ENCODE results near the gene SUCO.
"Not testable (repeated sequence)": the region's sequence is repeated elsewhere in the genome, so short reads cannot be mapped to it uniquely, and the experiment has no call there.

The SUCO gene

DNA sequence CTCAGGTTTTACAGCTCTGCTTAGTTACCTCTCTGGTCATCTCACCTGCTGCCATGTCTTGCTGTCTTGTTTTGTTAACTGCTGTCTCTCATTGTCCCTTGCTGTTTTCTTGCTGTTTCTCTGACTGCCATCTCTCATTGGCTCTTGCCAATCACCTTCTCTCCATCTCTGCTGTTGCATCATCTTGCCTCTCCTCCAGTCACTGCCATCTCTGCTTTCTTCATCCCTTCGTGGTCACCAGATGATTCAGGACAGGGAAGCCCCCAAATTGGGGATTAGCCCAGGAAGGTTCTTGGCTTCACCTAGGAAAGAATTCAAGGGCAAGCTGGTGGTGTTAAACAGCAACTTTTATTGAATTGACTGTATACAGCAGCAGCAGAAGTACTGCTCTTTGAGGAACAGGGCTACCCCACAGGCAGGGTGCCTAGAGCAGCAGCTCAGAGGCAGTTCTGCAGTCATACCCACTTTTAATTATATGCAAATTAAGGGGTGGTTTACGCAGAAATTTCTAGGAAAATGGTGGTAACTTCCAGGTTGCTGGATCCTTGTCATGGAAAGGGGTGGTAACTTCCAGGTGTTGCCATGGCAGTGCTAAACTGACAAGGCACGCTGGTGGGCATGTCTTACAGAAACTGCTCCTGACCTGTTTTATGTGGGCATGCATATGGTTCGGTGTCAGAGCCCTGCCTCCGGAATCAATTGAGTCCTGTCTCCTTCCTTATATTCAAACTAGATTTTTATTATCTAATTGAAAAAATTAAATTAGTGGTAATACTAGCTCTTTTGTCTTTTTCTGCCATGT is 33.4 kb downstream of the SUCO start:
- no peak for DNase-seq

DNA sequence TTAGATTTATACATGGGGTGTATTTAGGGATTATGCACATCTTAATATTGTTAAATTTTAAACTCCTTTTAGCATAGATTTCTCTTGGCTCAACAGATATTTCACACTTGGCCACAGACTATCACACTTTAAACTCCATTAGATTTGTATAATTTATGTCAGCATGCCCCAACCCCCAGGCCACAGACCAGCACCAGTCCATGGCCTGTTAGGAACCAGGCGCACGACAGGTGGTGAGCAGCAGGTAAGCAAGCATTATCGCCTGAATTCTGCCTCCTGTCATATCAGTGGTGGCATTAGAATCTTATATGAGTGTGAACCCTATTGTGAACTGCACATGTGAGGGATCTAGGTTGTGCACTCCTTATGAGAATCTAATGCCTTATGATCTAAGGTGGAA is 34.8 kb downstream of the SUCO start:
- no peak for DNase-seq

DNA sequence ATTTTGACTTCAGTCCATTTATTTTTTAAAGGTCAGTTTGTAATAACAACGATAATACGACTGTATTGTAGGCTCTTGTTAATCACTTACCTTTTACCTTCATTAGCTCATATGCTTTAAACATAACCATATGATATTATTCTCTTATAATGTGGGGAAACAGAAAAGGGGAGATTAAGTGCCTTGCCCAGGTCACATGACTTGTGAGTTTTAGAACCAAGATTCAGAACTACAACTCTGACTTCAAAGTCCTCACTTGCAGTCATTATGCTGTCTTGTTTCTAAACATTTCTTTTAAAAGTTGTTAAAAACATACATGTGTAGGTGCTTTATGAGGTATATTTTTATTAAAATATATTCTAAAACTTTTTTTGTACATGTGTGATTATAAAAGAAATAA is 41.1 kb downstream of the SUCO start:
- no peak for DNase-seq

DNA sequence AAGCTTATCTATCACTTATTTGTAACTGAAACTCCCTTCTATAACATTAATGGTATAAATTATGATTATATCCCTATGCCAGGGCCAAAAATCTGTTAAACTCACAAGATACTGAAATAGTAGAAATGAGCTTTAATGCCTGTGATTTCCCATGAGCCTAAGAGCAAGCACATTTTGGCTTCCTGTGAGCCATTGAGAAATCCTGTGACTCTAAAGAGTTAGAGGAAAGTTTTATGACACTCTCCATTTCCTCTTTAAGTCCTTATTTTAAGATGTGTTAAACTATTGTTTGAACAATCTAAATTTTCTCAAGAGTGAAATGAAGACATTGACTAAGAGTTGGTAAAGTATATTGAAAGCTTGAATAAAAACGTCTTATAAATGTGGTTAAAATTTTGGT is 45.6 kb downstream of the SUCO start:
- no peak for DNase-seq

DNA sequence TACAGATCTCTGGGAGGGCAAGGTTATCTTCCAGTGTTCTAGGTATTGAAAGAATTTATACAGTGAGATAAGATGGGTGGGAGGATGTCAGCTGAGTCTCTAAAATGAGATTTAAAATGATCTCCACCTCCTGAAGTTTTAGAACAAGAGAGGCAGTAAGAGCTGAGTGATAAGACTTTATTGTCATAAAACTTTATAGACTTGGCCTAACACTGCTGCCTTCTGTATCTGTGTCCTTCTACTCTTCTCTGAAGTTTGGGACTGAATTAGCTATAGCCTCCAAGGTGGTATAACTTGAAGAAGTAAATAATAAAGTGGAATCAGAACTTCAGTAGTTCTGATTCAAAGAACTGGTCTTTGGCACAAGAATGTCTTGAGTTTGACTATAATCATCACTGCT is 48.3 kb downstream of the SUCO start:
- no peak for DNase-seq

DNA sequence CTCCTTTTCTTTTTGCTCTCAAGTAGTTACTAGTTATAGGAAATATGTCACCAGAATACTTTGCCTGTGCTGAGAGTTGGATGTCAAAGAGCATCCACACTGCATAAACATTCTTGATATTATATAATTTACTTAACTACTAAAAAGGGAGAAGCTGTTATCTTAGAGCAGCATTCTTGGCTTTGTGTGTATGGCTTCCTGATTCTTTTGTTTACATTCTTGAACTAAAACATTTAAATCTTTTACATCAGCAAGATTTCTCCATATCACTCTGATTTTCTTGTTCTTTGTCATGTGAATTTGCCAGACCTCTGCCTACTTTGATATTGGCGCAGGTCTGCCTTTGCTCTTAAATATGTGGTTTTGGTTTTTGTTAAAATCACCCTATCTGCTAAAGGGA is 48.8 kb downstream of the SUCO start:
- DNase-seq, result no peak

DNA sequence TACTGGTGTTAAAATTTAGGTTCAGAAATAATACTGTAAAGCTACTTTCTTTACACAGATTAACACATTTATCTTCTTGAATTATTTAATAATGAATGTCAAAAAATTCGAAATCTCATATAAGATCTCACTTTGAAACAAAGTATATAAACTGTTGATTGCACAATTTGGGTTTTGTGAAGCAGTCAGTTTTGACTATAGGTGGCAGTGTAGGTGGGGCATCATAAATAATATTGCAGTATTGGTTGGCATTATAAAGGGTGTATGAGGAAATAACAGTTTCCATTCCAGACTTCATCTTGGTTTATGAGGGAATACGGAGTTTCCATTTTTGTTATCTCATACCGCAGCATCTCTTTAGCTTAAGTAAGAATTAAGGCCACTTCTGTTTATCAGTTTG is 49.9 kb downstream of the SUCO start:
- no peak for DNase-seq

DNA sequence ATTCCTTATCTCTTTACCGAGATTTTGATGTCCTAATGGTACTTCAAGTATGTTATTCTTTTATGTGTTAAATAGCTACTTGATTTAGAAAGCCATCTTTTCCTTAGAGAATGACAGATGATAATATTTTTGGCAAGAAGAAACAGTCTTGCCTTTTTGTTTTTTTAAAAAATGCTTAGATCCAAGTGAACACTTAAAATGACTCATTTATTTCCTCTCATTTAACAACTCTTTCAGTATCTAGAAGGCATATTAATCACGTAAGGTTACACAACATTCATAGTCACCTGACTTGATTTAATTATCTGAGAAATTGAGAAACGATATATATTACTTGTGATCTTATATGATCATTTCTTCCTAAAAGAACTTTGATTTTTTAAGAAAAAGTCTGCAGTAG is 52.4 kb downstream of the SUCO start:
- DNase-seq, result no peak

DNA sequence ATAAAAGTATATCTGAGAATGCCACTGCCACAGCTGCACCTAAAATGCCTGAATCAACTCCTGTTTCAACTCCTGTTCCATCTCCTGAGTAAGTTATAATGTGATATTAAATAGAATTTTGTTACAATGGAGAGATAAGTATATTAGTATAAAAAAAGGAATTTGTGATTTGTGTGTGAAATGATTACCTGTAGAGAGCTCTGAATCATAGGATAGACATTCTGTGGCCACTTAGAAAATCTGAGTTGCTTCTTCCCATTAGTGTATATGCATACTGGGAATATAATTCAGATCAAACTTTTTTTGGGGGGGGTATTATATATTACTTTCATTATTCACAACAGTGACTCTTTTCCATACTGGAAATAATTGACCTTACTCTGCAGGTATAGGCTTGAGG is 52.9 kb downstream of the SUCO start:
- DNase-seq, result no peak

DNA sequence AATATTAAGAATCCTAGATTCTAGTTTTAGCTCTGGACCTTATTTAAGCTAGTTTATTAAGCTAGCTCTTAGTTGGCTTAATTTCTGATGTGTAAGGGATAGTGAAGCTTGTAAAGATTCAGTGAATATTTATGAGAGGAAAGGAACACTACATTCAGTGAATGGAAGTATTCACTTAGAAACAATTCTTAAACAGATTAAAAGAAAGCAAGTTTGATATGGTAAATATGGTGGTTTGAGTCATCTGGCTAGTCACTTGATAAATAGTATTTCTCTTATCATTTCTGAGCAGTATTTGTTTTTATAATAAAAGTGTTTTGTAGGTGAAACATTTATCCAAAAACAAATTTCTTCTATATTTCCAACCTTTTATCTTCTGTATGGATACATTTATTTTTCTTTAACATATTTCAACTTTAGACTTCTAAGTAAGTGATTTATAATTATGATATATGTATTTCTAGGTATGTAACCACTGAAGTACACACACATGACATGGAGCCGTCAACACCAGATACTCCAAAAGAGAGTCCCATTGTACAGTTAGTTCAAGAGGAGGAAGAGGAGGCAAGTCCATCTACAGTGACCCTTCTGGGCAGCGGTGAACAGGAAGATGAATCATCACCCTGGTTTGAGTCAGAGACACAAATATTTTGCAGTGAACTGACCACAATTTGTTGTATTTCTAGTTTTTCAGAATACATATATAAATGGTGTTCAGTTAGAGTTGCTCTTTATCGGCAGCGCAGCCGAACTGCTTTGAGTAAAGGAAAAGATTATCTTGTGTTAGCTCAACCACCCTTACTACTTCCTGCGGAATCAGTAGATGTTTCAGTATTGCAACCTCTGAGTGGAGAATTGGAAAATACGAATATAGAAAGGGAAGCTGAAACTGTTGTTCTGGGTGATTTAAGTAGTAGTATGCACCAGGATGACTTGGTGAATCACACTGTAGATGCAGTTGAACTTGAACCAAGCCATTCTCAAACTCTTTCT is 55.6 kb downstream of the SUCO start:
- no peak for DNase-seq

DNA sequence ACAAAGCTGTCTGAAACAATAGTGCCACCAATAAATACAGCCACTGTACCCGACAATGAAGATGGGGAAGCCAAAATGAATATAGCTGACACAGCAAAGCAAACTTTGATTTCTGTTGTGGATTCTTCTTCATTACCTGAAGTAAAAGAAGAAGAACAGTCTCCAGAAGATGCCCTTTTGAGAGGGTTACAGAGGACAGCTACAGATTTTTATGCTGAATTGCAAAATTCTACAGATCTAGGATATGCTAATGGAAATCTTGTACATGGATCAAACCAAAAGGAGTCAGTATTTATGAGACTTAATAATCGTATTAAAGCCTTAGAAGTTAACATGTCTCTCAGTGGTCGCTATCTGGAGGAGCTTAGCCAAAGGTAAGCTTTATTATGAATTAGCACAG is 56.6 kb downstream of the SUCO start:
- DNase-seq, result no peak

DNA sequence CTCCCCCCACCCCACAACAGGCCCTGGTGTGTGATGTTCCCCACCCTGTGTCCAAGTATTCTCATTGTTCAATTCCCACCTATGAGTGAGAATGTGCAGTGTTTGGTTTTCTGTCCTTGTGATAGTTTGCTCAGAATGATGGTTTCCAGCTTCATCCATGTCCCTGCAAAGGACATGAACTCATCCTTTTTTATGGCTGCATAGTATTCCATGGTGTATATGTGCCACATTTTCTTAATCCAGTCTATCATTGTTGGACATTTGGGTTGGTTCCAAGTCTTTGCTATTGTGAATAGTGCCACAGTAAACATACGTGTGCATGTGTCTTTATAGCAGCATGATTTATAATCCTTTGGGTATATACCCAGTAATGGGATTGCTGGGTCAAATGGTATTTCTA is 58.5 kb downstream of the SUCO start:
- not testable (repeated sequence) for DNase-seq

DNA sequence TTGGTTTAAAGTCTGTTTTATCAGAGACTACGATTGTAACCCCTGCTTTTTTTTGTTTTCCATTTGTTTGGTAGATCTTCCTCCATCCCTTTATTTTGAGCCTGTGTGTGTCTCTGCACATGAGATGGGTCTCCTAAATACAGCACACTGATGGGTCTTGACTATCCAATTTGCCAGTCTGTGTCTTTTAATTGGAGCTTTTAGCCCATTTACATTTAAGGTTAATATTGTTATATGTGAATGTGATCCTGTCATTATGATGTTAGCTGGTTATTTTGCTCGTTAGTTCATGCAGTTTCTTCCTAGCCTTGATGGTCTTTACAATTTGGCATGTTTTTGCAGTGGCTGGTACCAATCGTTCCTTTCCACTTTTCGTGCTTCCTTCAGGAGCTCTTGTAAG is 62.1 kb downstream of the SUCO start:
- not testable (repeated sequence) for DNase-seq

DNA sequence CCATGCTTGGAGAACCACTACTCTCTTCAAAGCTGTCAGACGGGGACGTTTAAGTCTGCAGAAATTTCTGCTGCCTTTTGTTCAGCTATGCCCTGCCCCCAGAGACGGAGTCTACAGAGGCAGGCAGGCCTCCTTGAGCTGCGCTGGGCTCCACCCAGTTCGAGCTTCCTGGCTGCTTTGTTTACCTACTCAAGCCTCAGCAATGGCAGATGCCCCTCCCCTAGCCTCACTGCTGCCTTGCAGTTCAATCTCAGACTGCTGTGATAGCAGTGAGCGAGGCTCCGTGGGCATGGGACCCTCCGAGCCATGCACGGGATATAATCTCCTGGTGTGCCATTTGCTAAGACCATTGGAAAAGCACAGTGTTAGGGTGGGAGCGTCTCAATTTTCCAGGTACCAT is 63.8 kb downstream of the SUCO start:
- DNase-seq, result not testable (repeated sequence)

DNA sequence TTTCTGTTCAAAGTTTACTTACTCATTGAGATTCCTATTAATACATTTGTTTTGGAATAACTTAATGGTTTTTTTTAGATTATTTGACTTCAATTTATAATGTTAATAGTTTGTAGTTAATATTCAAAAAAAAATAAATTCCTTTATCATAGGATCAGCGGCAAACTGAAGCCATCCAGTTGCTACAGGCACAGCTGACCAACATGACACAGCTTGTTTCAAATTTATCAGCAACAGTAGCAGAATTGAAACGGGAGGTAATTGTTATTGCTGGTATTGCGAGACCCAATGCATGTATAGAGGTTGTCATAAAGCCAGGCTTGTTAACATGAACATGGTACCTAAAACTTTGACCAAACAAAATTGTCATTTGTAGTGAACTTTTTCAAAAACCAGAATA is 67.0 kb downstream of the SUCO start:
- DNase-seq, result no peak

DNA sequence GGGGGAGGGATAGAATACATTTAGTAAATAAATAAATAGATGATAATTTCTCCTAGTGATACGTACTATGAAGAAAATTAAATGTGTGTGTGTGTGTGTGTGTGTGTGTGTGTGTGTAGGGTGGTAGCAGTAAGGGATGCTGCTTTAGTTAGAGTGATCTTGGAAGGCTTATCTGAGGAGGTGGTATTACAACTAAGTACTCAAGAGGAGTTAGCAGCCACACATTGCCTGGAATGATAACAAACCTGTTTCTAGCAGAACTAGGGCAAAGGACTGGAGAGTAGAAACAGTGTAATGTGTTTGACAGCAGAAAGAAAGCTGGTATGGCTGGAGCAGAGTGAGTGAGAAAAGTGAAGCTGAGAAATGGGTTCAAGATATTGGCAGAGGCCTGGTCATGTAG is 67.7 kb downstream of the SUCO start:
- DNase-seq, result no peak

DNA sequence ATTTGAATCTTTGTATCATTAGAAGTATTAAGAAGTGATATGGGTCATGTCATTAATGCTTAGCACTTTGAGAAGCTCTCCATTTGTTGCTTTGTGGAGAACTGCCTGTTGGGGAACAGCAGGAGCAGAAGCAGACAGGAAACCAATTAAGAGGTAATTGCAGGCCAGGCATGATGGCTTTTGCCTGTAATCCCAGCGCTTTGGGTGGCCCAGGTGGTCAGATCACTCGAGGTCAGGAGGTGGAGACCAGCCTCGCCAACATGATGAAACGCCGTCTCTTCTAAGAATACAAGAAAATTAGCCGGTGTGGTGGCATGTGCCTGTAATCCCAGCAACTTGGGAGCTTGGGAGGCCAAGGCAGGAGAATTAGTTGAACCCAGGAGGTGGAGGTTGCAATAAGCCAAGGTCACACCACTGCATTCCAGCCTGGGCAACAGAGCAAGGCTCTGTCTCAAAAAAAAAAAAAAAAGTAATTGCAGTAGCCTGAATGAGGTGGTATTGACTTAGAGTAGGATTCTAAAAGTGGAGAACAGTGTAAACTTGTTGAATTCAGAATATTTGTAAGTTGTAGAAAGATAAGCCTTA is 68.2 kb downstream of the SUCO start:
- no peak for DNase-seq

DNA sequence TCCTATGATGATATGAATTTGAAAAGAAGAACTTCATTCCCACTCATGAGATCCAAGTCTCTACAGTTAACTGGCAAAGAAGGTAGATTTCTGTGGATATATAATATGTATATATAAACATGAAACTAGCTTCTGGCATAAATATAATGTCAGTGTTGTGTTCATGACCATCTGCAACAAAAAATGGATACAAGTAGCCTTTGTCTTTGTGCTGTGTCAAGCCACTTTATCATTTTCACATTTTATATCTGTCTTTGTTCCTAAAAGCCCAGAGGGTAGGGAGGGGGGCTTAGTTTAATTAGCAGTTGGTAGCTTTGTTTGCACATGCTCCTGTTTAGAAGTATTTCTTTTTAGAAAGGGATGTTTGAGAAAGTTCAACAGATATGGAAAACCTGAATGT is 69.8 kb downstream of the SUCO start:
- DNase-seq, result no peak

DNA sequence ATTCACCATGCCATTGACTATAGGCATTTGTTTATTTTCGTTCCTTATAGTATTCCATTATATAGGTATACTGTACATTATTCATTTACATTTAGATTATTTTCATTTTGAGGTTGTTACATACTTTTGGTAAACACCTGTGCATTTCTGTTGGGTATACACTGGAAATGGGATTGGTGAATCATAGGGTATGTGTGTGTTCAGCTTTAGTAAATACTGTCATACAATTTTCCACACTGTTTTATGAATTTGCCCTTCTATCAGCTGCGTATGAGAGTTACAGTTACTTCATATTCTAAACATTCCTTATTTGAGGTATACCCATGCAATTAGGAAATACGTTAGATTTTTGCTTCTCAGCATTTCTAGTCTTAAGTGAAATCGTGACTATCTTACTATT is 70.9 kb downstream of the SUCO start:
- DNase-seq, result no peak

DNA sequence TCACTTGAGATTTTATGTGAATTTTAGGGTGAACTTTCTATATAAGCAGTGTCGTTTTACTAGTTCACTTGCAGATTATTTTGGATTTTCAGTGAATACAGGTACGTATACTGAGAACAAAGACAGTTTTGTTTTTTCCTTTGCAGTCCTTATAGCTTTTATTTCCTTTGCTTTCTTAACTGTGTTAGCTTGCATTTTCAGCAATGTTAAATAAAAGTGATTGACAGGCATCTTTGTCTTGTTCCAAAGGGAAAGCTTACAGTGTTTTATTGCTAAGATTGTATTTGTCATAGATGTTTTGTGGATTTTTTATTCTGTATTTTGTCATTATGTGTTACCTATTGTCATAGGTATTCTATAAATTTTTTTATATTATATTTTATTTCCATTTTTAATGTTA is 72.7 kb downstream of the SUCO start:
- no peak for DNase-seq

DNA sequence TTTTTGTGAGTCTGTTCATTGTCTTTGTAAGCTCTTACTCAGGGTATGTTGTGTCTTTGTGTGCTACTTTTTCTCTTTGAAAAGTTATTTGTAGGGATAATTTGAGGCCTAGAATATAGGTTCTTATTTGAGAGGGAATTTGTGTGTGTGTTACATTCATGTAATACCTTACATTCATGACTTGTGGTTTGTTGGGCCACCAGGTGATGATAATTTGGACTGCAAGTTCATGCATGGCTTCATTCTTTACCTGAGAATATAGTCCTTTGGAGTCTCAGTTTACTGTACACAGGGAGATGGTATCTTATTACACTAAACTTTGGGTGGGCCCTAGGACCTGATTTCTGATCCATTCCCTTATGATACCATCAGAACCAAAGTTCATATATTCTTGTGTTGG is 74.2 kb downstream of the SUCO start:
- no peak for DNase-seq

DNA sequence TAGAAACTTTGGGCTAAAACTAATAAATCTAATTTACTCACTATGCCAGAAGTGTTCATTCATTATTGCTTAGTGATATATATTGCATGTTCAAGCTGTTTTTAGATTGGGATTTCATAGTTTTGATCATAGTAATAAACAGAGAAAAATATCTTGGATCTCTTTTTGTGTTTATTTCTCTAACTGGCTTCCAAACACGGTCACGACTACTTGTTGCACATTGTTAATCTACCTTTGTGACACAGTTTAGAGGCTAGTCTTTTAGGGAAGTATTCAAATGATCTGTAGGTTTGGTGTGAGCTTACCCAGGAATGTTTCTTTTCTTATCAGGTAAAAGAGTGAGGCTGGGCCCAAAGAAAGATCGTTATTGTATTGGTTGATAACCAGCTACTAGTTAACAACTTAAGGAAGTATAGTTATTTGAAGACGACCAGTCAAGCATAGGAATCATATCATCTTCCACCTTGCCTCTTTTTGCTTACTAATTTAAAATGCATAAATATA is 75.2 kb downstream of the SUCO start:
- DNase-seq, result no peak

DNA sequence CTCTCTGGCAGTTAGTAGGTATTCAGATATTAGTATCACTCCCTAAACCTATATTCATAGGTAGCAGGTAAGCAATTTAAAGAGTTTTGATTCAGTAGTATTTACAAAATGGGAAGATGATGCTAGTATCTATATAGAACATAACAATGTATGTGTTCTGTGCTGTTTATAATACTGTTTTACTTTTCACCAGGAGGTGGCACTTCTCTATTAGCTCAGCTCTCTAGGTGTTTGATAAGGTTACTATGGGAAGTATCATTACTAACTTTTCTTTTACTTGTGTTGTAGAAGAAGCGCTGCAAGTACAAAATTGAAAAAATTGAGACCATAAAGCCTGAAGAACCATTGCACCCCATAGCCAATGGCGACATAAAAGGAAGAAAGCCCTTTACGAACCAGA is 76.6 kb downstream of the SUCO start:
- DNase-seq, result no peak

DNA sequence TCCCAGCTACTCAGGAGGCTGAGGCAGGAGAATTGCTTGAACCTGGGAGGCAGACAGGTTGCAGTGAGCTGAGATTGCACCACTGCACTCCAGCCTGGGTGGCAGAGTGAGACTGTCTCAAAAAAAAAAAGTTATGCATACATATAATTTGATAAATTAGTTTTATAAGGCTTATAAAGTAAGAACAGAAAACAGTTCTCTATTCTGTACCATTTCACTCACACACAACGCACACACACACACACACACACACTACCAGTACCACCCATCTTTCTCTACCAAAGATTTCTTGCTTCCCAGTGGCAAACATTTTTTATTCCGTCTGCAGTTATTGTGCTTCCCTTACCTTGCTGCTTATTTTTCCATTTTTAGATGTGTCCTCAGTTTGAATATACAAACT is 79.5 kb downstream of the SUCO start:
- no peak for DNase-seq
